ENCODE measurements around the gene SUPT20H.

GRCh38 chr13:36992362-36992761 is 67.1 kb downstream of the SUPT20H start:
- TF ChIP-seq CTCF (IDR thresholded peaks at IDR 0.05), result no peak
- no peak for TF ChIP-seq POLR2A (IDR thresholded peaks at IDR 0.05)
